RWPE1 (cell line): ENCODE data around the gene HASPIN.

Experiments
- CTCF ChIA-PET: fragments of 350-600 bp; sonication (Branson Sonifier 250); formaldehyde crosslinking; extraction: SDS; loops from one replicate; lab custom pipeline; 2021; lab: Yijun Ruan, JAX
- POLR2A ChIA-PET: fragments of 400-600 bp; formaldehyde crosslinking; extraction: SDS; loops from one replicate; lab custom pipeline; 2020; ENCODE audit warnings: antibody characterized with exemption; ENCODE audit not compliant: low non-redundant PET; lab: Yijun Ruan, JAX
- DNase-seq: peaks from one replicate; pipeline ENCODE4 v3.0.0; 2012; ENCODE audit warnings: low spot score
- H3K27ac ChIP-seq: fragments of 450-650 bp; 2 replicates; pipeline ENCODE4 v1.5.1; 2017
- CTCF ChIP-seq: fragments of 450-650 bp; conservative IDR thresholded peaks from 2 replicates; pipeline ENCODE4 v1.5.1; 2017; ENCODE audit warnings: low read depth, mild to moderate bottlenecking

HASPIN gene

GRCh38 chr17:3739422-3740124 lies 15.9 kb downstream of the HASPIN start:
- CTCF ChIA-PET: interaction anchor here (0.6 to 2.0 kb wide), 3 partner anchors 8 to 103 kb away, joined by 3 to 5 read pairs (median 3); partner anchors contain the start of gene HASPIN
- H3K27ac ChIP-seq: no peak overlapping the region
- no peak for TF ChIP-seq CTCF
- POLR2A ChIA-PET: no interaction called here
- DNase-seq: no peak

DNA sequence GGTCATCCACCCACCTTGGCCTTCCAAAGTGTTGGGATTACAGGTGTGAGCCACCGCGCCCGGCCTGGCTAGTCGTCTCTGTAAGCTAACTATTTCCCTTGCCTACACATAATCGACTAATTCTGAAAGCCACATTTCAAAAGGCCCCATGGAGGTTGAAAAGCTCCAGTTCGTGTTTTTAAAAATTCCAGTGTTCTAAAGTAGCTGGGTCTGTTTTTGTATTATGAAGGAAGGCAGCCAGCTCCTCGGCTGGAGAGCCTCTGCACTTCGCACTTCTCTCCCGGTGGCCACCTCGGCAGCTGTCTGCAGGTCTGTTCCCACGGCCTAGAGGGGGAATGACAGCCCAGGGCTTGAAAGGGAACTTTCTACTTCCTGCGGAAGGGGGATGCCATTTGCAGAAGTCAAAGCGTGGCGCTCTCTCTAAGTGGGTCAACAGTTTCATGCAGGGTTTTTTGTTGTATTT lies 16.9 kb downstream of the HASPIN start:
- H3K27ac ChIP-seq: no peak overlapping the region
- ChIA-PET CTCF (no interaction called here), POLR2A (no interaction called here)
- no peak for TF ChIP-seq CTCF
- no peak for DNase-seq

DNA sequence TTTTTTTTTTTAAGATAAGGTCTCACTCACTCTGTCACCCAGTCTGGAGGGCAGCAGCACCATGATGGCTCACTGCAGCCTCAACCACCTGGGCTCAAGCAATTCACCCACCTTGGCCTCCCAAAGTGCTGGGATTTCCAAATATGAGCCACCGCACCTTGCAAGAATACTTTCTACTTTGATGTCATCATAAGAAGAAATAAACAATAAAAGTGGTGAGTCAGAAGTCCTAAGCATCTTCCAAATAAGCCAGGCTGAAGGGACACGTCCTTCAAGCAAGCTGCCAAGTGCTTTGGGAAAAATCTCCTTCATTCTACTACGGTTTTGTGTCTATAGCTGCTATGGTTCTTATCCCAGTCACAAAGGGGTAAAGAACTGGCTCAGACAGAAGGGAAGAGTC lies 20.3 kb downstream of the HASPIN start:
- DNase-seq: no peak
- ChIA-PET CTCF (no interaction called here), POLR2A (no interaction called here)
- no peak overlapping the region for H3K27ac ChIP-seq
- no peak for TF ChIP-seq CTCF

GRCh38 chr17:3745071-3745470 lies 21.4 kb downstream of the HASPIN start:
- ChIA-PET CTCF (no interaction called here), POLR2A (no interaction called here)
- H3K27ac ChIP-seq: no peak overlapping the region
- no peak for DNase-seq
- TF ChIP-seq CTCF: no peak

DNA sequence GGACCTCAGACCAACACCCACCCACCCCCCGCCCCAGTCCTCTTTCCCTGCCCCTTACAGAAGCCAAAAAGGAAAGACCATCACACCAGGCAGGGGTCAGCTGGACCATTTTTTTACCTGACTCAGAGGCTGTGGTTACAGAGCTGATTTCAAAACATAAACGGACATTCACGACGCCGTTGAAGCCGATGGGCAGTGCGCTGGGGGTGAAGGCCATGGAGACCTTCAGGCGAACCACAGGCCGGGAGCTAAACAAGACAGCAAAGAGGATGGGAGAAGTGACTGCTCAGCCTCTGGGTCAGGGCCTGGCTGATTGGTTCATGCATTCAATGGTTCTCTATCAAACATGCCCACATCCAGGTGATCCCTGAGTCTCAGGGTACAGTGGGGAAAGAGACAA lies 24.1 kb downstream of the HASPIN start:
- no peak overlapping the region for H3K27ac ChIP-seq
- DNase-seq: no peak
- CTCF ChIA-PET: interaction anchor here (1.6 kb wide), 1 partner anchor 9 kb away, joined by 5 read pairs; no protein-coding TSS in a partner anchor
- TF ChIP-seq CTCF: no peak
- POLR2A ChIA-PET: no interaction called here

- no peak for TF ChIP-seq CTCF
Measured at GRCh38 chr17:3748576-3748975, 24.9 kb downstream of the HASPIN start.

More at GRCh38 chr17:3748576-3748975, 24.9 kb downstream of the HASPIN start:
- ChIA-PET POLR2A (no interaction called here), CTCF (no interaction called here)
- no peak overlapping the region for H3K27ac ChIP-seq
- no peak for DNase-seq
